HG02973 (cell line): ENCODE results near the gene PTPRM.

ENCODE experiments used
- ATAC-seq: cut with Tn5 transposase; IDR thresholded peaks from one replicate; pipeline ENCODE4 v1.9.1; 2021; ENCODE audit warnings: moderate library complexity; ENCODE audit not compliant: unreplicated experiment

Gene PTPRM

DNA sequence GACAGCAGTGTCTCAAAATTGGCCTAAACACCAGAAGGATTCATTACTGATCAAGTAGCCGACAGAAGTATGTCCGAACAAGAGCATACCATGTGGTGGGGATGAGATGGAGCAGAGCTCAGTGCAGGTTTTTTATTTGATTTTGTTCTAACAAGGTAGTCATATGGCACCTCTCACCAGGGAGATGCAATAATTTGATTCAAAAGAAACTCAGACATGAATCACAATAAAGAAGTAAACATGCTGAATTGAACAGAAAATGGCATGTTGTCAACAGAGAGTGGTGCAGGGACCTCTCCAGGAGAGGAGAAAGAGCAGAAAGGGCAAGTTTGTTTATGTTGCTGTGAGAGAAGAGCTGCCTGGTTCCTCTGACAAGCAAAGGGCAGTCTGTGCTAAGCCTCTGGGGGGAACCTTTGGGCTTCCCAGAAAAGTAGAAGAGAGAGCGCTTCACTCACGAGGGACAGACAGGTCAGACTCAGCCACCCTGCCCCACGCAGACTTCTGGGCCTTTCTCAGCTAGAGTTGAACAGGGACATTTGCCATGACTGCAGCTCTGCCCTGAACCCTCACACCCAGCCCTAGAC lies 690.8 kb downstream of the PTPRM start:
- ATAC-seq, result no peak

DNA sequence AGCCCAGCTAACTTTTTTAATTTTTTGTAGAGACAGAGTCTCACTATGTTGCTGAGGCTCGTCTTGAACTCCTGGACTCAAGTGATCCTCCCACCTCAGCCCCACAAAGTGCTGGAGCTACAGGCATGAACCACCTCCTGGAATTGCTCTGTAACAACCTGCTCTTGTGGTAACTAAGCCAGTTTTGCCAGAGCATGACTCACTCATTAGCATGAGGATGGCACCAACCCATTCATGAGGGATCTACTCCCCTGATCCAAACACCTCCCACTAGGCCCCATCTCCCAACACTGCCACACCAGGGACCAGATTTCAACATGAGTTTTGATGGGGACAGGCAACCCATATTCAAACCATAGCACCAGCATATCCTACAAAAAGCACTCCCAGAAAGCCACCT lies 693.2 kb downstream of the PTPRM start:
- no peak for ATAC-seq

DNA sequence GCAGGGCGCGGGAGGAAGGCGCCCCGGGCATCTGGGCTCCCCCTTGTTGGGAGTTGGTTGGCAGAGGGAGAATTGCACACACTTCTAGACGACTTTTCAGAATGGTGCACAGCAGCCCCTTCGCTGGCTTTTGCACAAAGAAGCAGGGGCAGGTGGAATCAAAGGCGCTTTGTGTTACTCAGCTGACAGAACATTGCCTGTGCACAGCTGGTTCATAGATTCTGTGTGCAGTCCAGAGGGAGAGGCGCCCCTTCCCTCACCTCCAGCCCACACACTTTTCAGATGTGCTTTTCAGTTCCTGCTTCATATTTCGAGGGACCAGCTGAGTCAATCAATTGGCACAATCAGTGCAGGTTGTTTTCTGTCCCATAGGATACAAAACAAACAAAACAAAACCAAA lies 693.7 kb downstream of the PTPRM start:
- ATAC-seq, result peak; percentile 62

DNA sequence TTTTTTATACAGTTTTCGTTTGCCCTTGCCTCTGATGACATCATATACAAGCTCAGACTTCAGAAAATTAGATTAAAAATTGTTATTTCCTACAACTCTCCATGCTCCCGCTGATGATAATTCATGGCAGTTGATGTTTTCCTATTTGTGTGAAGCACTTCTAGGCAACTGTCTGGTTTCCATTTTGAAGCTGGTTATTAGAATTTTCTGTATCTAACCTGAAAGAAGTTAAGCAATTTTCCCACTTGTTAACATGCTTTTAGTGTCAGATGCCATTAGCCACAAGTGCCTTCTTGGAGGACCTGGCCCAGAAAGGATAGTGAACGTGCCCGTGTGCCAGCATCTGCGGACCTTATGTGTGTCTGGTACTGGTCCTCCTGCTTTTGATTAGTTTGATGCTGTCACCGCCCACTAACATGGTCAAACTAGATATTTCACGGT lies 694.6 kb downstream of the PTPRM start:
- ATAC-seq, result no peak

DNA sequence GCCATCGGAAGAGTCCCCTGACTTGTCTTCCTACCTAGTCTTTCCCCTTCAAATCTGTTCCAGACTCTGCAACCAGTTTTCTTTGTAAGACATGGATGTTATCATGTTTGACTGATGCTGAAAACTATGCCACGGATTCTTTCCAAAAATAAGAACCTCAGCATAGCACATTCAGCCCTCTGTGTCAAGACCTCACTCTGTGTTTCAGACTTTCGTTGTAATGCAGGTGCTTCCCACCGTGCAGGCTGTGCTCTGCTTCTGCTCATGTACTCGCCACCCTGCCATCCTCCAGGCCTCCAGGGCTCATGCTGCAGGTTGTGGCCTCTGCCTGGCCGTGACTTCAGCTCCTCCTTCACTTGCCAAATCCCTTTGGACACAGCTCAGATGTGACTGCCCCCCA lies 695.1 kb downstream of the PTPRM start:
- ATAC-seq, result no peak

DNA sequence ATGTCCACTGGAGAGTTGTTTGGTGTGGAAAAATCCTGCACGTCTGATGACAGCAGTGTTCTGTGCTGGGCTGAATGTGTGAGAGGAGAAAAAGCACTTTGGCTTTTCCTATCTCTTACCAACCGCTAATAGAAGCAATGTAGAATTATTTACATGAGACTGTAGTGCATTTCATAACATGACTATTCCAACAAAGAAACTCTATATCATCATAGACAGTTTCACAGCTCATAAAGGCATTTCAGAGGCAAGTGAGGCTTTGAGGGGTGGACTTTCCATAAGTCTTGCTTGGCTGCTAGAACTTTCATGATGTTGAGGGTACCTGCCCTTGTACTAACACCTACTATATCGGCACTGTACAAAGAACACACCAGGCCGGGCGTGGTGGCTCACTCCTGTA lies 697.0 kb downstream of the PTPRM start:
- ATAC-seq, result no peak

DNA sequence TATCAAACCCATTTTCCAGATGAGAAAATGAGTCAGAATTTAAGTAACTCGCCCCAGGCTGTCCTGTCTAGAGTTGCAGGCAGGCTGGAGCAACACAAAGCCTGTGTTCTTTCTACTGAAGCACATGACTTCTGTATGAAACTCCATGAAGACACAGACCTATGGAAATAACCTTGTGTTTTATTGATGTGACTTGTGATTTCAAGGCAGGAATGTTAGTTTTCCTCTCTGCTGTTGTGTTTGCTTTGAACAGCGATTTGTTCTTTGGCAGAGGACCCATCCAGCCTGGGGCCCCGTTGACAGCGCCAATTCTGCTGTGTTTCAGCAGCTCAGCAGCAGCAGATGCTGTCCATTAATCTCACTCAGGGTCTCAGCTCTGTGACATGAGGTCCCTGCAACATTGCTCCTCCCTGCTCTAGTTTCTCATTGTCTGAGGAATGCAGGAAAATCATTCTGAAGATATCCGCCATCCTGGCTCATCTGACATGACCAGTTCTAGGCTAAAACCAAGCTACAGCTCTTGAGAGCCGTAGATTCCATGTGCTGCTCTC lies 697.8 kb downstream of the PTPRM start:
- no peak for ATAC-seq

DNA sequence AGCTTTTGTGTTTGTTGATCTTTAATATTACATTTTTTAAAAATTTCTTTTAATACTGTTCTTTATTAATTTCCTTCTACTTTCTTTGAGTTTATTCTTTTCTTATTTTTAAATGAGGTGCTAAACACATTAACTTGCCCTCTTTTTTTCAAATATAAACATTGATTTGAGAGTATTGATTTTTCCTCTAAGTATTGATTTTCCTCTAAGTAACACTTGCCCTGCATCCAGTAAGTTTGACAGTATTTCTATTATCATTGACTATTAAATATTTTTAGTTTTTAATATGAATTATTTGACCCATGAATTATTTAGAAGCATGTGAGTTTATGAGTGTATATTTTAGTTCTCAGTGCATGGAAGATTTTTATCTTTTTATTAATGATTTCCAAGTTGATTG lies 705.1 kb downstream of the PTPRM start:
- ATAC-seq, result no peak

DNA sequence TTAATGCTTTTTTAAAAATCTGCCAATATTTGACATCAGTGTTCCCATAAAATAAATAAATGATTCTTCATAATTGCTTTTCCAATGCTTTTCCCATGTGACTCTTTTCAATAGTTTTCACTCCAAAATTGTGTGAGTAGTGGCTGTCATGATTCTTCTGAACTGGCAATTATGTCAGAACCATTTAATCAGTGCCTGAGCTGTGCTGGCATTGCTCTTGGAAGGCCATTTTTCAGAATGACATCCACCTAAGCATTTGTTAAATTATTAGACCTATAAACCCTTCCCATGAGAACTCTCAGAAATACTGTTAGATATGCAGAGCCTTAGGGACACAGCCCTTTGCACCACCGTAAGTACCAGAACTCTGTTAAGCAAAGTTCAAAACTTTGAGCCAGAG lies 707.3 kb downstream of the PTPRM start:
- ATAC-seq, result no peak

DNA sequence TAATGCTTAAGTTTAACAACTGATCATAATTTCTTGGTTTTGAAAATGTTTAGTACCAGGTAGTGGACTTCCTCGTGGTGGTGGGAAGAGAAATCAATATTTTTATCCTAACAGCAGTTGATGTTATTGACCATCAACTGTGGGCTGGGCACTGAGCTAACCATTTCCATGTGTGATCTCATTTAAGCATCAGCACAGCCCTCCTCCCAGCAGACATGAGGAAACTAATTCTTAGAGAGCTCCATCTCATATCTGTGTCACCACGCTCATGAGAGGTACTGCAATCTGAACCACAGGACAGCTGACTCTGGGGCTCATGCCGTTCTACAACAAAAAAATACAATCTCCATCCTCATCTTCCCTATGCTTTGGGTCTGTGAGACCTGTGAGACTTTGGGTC lies 709.3 kb downstream of the PTPRM start:
- no peak for ATAC-seq

DNA sequence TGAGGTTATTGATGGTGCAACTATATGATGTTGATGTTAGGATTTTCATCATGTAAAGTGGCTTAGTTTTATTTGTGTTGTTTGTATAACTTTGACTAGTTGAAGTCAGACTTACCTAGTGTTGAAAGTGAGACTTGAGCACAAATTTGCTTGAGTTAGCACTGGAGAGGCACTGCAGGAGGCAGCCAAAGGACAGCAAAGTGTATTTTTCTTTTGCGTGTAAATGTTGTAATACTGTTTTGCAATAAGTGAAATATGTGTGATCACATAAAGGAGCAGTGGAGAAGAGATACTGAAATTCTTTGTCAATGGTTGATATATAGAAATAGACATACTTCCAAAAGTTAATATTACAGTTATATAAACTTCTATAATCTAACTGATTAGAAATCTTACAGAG lies 710.2 kb downstream of the PTPRM start:
- ATAC-seq, result no peak

DNA sequence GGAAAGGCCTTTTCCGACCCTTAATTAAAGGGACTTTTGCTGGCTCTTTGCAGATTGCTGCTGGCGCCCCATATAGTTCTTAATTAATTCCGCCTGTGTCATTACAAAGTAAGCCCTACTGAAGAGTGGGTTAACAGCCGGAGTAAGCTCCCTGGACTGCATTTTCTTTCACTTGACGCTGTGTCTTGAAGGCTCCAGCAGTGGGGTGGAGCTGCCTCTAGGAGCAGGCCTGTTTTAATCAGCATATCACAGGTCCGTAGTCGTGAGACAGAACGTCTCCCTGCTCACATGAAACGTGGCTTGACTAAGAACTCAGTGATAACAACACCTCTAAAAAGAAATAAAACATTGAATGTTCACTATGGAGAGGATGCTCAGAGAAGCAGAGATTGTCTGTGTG lies 712.2 kb downstream of the PTPRM start:
- no peak for ATAC-seq

DNA sequence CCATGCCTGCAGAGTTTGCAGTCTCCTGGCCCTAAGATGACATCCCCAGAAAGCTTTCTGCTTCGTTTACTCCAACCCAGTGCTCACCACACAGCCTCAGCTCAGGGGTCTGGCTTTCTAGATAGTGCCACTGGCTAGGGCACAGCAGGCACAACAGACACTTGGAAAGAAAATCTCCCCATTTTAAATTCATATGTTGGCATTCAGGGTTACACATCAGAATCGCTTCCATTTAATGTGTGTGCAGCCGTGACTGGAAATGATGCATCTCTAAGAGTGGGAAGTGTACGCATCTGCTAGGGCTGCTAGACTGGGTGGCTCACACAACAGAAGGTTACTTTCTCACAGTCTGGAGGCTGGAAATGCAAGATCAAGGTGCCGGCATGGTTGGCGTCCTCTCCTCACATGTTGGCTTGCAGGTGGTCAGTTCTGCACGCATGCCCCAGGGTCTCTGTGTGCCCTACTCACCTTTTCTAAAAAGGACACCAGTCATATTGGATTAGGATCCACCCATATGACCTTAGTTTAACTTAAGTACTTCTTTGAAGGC lies 712.7 kb downstream of the PTPRM start:
- ATAC-seq, result no peak

DNA sequence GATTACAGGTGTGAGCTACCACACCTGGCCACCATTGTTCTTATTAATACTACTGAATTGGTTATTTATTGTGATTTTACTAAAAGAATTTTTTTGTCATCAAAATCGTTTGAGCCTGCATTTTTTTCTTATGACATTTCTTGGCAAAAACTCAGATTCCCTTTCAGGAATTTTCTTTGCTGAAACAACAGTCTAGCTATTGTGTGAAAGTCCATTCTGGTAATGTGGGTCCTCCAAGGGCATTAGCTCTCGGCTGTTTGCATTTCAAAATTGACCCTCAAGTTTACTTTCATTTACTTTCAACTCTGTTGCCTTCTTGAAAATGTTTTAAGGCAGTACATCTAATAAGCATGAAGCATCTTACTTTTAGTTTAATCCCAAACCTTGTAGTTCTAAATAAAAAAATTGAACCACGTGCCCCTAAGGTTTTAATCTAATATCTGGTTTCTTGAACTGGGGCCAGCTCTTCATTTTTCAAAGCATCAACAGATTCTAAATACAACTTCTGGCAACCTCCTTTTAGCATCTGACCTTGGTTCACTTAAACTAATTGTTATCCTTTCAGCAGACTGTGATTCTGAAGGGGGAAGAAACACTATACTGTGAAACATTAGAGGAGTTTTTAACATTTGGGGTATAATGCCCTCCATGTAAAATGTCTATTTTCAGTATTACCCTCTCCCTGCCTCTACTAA lies 716.9 kb downstream of the PTPRM start:
- no peak for ATAC-seq

DNA sequence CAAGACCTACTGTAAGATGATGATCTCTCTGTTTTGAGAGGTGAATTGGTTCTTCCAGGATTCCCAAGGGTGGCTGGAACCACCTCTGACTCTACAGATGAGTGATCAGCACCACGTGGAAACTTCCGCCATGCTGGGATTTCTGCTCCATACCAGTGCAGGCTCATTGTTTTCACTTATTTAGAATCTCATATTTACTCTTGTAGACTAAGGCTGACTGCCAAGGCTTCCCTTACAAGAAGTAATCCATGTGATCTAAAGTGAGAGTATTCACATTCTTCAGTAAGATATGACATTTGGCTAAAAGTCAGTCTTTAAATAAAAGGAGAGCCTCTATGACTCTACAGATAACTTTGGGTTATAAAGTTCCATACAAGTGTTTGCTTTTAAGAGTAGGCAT lies 719.2 kb downstream of the PTPRM start:
- ATAC-seq, result no peak

DNA sequence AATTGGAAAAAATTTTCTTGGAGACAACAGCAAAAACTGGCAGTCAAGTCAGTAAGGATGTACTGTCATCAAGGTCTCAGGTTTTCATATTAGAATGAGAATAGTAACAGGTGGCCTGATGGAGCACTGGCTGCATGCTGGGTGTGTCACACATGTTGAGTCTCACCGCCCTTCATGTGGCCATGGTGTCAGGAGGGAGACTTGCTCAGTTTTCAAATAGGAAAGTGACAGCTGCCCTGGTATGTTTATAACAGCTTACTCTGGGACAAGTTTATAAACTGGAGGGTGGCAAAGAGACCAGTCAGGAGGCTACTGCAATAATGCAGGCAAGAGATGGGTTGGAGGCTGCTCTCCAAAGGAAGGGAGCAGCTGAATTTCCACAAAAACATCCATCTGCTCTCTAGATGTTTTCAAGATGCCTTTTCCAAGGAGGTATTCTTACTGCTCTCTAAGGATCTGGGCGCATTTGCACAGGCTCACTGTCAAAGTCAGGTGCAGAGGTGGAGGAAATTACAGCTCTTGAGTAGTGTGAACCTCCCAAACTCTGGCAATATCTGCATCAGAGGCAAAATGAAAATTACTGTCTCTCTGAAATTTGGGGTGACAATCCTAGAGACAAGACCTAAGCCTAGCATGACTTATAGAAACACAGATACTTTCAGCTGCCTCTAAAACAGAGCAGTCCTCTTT lies 720.2 kb downstream of the PTPRM start:
- no peak for ATAC-seq

DNA sequence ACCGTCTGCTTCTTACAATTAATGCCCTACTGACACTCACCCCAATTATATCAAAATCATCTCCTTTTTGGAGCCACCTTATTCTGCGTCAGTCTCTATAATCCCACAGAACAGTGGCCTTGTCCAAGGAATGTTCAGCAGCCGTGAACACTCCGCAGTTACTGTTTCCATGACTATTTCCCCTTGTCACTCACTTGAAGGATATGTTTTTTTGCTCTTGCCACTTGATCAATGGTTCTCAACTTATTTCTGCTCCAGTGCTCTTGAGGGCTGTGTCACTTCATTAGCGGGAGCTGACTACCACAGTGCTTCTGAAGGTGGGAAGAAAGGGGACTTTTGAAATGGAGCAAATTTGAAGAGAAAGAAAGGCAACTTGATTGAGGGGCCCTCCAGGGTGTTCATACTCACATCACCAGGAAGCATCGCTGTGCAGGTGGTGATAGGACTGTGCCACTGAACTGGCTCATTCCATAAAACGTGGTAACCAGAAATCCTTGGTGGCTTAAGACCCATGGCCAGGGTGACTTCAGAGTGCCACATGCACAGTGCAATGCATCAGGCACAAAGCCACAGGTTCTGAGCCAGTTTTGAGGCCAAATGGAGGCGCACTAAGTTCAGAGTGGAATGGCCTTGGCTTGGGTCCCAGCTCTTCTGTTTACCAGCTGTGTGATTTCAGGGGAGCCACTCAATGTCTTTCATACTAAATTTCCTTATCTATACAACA lies 721.5 kb downstream of the PTPRM start:
- no peak for ATAC-seq

DNA sequence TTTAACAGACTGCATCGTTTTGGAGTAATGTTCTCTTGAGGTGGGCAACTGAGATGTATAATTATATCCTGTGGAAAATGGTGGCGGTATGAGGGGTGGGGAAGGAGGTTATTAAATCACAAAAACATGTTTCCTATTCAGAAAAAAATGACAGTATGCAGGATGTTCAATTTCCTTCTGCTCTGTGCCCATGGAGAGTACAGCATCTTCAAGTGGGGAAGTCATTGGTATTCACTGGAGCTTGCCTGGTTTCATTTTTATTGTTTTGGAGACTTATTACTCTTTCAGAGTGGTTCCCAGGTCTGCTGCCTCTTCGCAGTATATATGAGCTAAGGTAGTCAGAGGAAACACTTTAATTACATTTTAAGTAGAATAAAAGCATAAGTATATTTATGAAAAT lies 723.3 kb downstream of the PTPRM start:
- no peak for ATAC-seq

DNA sequence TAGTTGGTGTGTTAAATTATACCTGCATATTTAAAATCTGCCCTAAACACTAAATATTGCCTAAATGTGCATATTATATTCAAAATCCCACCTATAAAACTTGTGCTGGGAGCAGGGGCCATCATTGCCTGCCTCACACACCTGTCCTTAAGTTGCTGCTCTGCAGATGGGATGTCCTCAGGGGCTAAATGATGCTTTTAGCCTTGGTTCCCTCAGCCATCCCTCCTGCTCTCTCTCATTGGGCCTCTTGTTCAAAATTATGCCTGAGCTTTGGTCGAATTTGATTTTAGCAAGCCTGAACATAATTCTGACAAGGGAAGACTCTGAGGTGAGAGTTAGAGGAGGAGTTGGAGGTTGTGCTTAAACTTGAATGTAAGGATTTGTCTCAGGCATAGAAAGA lies 723.8 kb downstream of the PTPRM start:
- no peak for ATAC-seq

DNA sequence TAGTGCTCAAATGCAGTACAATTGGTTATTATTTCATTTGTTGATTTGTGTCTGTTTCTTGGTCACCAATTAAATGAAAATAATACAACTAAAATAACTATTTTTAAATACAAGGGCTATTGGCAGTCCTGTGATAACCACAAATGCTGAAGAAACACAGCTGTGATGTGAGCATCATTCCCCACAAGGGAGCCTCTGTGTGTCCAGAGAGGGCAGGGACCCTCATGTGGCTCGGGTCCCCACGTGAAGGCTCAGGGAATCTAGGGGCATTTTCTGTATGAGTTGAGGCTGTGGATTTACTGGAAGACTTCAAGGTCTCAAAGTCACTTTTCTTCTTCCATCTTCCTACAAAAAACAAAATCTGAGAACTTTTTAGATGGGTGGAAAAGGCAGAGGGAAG lies 726.1 kb downstream of the PTPRM start:
- no peak for ATAC-seq

DNA sequence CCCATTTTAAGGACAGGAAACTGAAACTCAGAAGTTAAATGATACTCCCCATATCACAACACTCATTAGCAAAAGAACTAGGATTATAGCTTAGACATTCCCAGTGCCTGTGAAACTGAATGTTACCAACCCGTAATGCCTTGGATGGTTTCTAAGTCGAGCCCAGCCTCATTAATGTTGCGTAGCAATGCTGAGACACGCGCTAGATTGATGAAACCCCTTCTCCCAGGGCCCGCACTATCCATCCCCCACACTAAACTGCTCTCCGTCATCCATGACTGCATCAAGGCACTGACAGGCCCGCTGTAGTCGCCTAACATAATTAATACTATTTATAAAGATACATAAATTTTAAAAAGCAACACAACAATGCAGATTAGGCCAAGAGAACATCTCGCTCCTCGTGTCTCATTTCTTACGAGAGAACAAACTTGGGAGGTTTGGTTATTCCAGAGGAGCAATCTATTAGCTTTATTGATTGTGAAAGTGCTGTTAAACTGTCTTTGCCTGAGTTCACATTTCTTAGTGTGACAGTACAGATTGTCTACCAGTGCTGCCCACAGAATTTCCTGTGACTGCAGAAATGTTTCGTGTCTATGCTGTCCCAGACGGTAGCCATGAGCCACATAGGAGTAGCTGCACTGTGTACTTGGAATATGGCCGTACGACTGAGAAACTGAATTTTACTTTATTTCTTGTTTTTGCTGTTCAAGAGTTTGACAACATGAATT lies 729.9 kb downstream of the PTPRM start:
- ATAC-seq, result no peak
